ENCODE data around the gene ALDH6A1. TPM values are rescaled to one million over a fixed set of nuclear protein-coding genes. Genes with fewer than 3 reads are reported as not detected.

The ALDH6A1 gene
- total and polyA plus RNA-seq, 2 of the 8 experiments (the other 6 are each of a cell fraction or from before 2014, with no cell fraction given): 12.1 to 28.7 TPM

DNA sequence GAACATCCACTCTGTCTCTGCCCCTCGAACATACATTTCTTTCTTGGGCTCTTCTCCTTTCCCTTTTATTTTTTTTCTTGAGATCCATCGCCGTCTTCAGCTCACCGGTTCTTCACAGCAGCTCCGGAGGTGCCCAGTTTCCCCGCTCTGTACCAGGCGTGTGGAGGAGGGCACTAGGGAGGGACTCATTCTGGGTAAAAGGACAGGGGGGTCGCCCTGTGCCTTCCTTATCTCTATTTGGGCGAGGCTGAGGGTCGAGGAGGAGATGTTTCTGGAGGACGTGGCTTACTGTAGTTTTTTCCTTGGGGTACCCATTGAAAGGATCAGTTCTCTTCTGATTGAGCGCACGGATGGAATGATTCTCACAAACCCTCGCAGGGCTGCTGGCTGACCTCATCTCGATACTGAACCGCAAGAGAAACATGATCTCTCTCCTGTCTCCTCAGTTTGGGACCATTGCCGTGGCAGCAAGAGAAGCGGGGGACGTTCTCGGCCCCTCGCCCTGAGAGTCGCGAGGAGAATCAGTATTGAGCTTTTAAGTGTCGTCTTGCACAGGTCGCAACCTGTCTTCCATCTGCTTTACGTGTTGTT is 889 bp upstream of the ALDH6A1 start (continued):
- TF ChIP-seq, protein P1, sequence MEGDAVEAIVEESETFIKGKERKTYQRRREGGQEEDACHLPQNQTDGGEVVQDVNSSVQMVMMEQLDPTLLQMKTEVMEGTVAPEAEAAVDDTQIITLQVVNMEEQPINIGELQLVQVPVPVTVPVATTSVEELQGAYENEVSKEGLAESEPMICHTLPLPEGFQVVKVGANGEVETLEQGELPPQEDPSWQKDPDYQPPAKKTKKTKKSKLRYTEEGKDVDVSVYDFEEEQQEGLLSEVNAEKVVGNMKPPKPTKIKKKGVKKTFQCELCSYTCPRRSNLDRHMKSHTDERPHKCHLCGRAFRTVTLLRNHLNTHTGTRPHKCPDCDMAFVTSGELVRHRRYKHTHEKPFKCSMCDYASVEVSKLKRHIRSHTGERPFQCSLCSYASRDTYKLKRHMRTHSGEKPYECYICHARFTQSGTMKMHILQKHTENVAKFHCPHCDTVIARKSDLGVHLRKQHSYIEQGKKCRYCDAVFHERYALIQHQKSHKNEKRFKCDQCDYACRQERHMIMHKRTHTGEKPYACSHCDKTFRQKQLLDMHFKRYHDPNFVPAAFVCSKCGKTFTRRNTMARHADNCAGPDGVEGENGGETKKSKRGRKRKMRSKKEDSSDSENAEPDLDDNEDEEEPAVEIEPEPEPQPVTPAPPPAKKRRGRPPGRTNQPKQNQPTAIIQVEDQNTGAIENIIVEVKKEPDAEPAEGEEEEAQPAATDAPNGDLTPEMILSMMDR (IDR thresholded peaks at IDR 0.05; ENCODE audit: control extremely low read depth in 1 of 3, insufficient read depth in 1 of 3, low read depth in 1 of 3, low read length in 3 of 3): no peak
- TF ChIP-seq POLR2AphosphoS5 (IDR thresholded peaks at IDR 0.05; ENCODE audit: low read depth, low read length) (peak; percentile 48), ASH2L (IDR thresholded peaks at IDR 0.05; ENCODE audit: low read length) (peak; percentile 24), BACH1 (IDR thresholded peaks at IDR 0.05; ENCODE audit: low read length) (no peak), SAP30 (IDR thresholded peaks at IDR 0.05; ENCODE audit: insufficient read depth, insufficient replicate concordance, low read length) (no peak), TBP (IDR thresholded peaks at IDR 0.05; ENCODE audit: low read depth, low read length) (0 out of 2 replicates have a peak, but pooled peaks have one; percentile 11)
